Measurements from ENCODE around the gene INSRR. TPM values are rescaled to one million over a fixed set of nuclear protein-coding genes. Genes with fewer than 3 reads are reported as not detected.

The INSRR gene
- total RNA-seq, 4 donors from 2014 or later = under 0.01 TPM; not detected in 3

- no peak for ATAC-seq
- no peaks in the 10 kb centered on the region for H3K36me3 ChIP-seq
- WGBS, 2 donors (ENCODE audit: low coverage in 1 of 2) = no CpG with 5 or more reads among the region's 5 CpGs
Observed at GRCh38 chr1:156875341-156875615, 16.4 kb upstream of the INSRR start.

GRCh38 chr1:156874572-156875340 lies 15.8 kb upstream of the INSRR start:
- TF ChIP-seq EP300 (IDR thresholded peaks at IDR 0.05) (no peak), POLR2AphosphoS5 (IDR thresholded peaks at IDR 0.05) (no peak), CTCF (IDR thresholded peaks at IDR 0.05) (no peak), POLR2A (IDR thresholded peaks at IDR 0.05) (no peak)

More at GRCh38 chr1:156875341-156875615, 16.4 kb upstream of the INSRR start:
- TF ChIP-seq CTCF (IDR thresholded peaks at IDR 0.05) = no peak
- no peak for TF ChIP-seq EP300 (IDR thresholded peaks at IDR 0.05)
- no peak for TF ChIP-seq POLR2AphosphoS5 (IDR thresholded peaks at IDR 0.05)
- no peak for TF ChIP-seq POLR2A (IDR thresholded peaks at IDR 0.05)
- H3K27me3 ChIP-seq = peaks cover 53% of the 10 kb centered on the region
- H3K27ac ChIP-seq = no peak overlapping the region
- H3K9me3 ChIP-seq = no peaks in the 10 kb centered on the region
- no peak overlapping the region for H3K4me3 ChIP-seq
- H3K4me1 ChIP-seq = no peaks in the 10 kb centered on the region

GRCh38 chr1:156874142-156874541 lies 15.2 kb upstream of the INSRR start:
- Histone ChIP-seq H3K27me3 (peaks cover 43% of the 10 kb centered on the region), H3K36me3 (no peaks in the 10 kb centered on the region), H3K9me3 (no peaks in the 10 kb centered on the region), H3K4me3 (no peak overlapping the region), H3K27ac (no peak overlapping the region), H3K4me1 (no peaks in the 10 kb centered on the region)
- 100% methylated on average over 1 to 2 of the region's 5 CpGs for WGBS, 2 donors (ENCODE audit: low coverage in 1 of 2)
- no peak for ATAC-seq
- TF ChIP-seq POLR2AphosphoS5 (IDR thresholded peaks at IDR 0.05) (no peak), EP300 (IDR thresholded peaks at IDR 0.05) (no peak), CTCF (IDR thresholded peaks at IDR 0.05) (no peak), POLR2A (IDR thresholded peaks at IDR 0.05) (no peak)

More at GRCh38 chr1:156874572-156875340, 15.8 kb upstream of the INSRR start:
- peaks cover 50% of the 10 kb centered on the region for H3K27me3 ChIP-seq
- H3K27ac ChIP-seq = no peak overlapping the region
- no peak for ATAC-seq
- H3K9me3 ChIP-seq = no peaks in the 10 kb centered on the region
- no peaks in the 10 kb centered on the region for H3K36me3 ChIP-seq
- WGBS, 2 donors (ENCODE audit: low coverage in 1 of 2) = 90% methylated on average over 4 of the region's 16 CpGs; no CpG with 5 or more reads in 1 of the 2 donors
- no peak overlapping the region for H3K4me3 ChIP-seq
- no peaks in the 10 kb centered on the region for H3K4me1 ChIP-seq

GRCh38 chr1:156873659-156874058 lies 14.7 kb upstream of the INSRR start:
- 100% methylated on average over 3 of the region's 18 CpGs; no CpG with 5 or more reads in 1 of the 2 donors for WGBS, 2 donors (ENCODE audit: low coverage in 1 of 2)
- Histone ChIP-seq H3K4me3 (no peak overlapping the region), H3K4me1 (no peaks in the 10 kb centered on the region), H3K27me3 (peaks cover 39% of the 10 kb centered on the region), H3K27ac (no peak overlapping the region), H3K36me3 (no peaks in the 10 kb centered on the region), H3K9me3 (no peaks in the 10 kb centered on the region)
- no peak for ATAC-seq
- no peak for TF ChIP-seq CTCF (IDR thresholded peaks at IDR 0.05)
- TF ChIP-seq EP300 (IDR thresholded peaks at IDR 0.05) = no peak
- no peak for TF ChIP-seq POLR2A (IDR thresholded peaks at IDR 0.05)
- TF ChIP-seq POLR2AphosphoS5 (IDR thresholded peaks at IDR 0.05) = no peak

GRCh38 chr1:156869455-156869854 lies 10.5 kb upstream of the INSRR start:
- no peak for ATAC-seq
- Histone ChIP-seq H3K4me1 (no peaks in the 10 kb centered on the region), H3K27me3 (peaks cover 33% of the 10 kb centered on the region), H3K27ac (no peak overlapping the region), H3K36me3 (no peaks in the 10 kb centered on the region), H3K4me3 (no peak overlapping the region), H3K9me3 (no peaks in the 10 kb centered on the region)
- no peak for TF ChIP-seq POLR2A (IDR thresholded peaks at IDR 0.05)
- TF ChIP-seq POLR2AphosphoS5 (IDR thresholded peaks at IDR 0.05) = no peak
- no peak for TF ChIP-seq EP300 (IDR thresholded peaks at IDR 0.05)
- TF ChIP-seq CTCF (IDR thresholded peaks at IDR 0.05) = no peak
- 90% methylated on average over 4 to 7 of the region's 9 CpGs for WGBS, 2 donors (ENCODE audit: low coverage in 1 of 2)

All from gastroesophageal sphincter (tissue), 4 donors.